DMS53 treated with DMSO at 0.1 percent for 48 hours (cell line): Measurements from ENCODE around the gene CHMP1A.
"Not testable (repeated sequence)": the region's sequence is repeated elsewhere in the genome, so short reads cannot be mapped to it uniquely, and the experiment has no call there.

Source experiments
- DNase-seq: peaks from one replicate; lab custom pipeline; 2025; ENCODE audit not compliant: unreplicated experiment; lab: John Stamatoyannopoulos, UW

Gene CHMP1A

DNA sequence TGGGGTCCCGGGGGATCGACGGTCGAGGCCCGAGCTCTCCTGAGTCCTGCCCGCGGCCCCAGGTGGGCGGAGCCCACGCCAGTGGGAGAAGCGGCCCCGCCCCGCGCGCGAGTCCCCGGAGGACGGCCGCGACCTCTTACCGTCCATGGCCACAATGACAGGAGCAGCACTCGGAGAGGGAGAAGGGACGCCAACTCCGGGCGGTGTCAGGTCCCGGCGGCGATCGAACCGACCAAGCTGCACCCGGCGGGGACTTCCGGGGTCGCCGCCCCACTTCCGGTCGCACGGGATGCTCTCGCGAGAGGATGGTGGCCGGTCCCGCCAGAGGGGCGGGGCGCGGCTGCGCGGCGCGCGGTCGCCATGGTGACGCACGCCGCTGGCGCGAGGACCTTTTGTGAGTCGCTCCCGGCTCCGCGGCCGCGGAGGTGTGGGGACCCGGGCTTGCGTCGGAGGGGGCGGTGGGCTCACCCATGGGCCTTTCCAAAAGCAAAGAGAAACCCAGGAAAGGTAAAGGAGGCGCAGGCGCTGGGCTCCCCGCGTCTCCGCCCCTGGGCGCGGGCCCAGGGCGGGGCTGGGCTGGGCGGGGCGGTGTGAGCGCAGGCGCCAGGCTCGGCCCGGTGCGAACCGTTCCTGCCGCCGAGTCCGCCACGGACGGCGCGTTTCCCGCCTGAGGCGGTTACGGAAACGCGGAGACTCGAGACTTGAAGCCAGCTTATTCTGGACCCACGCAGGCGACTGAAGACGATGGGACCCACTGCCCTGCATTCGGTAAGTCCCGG lies at the start of gene CHMP1A, which contains the start of gene SPATA33:
Gene CHMP1A, minus strand, starts transcription at position 267 of the 779 bp plus-strand sequence. Its CDS starts 120 bp downstream, at position 147.
Gene SPATA33, plus strand, starts transcription at position 395 of the 779 bp plus-strand sequence. Its CDS starts 76 bp downstream, at position 471.
- DNase-seq: peak; percentile 29

DNA sequence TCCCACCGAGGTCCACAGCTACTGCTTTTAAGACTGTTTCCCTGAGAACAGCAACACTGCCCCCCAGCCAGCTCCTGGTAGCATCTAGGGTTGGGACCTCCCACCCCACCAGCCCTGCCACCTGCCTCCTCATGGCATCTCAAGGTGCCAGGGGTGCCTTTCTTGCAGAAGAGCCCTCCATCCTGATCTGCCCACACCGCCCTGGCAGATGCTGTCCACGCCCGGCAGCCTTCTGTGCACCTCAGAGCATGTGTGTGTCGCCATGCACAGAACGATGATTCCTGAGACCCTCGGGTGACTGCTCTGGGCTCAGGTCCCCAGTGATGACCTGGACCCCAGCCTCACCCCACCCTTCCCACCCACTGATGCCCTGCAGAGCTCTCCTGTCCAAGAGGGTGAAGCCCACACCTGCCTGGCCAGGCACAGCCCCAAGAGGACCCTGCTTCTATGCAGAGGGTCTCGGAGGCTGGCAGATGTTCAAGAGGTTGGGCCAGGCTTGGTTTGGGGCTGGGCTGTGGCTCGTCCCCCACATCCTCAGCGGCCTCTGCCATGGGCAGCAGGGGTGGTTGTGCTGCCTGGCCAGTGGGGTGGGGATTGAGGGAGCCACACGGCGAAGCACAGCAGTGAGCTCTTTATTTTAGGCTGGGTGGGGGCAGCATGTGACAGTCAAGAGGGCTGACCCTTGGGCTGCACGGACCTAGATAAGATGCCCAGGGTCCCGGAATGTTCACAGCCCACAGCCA lies 49.2 kb upstream of the CHMP1A start:
- no peak for DNase-seq

DNA sequence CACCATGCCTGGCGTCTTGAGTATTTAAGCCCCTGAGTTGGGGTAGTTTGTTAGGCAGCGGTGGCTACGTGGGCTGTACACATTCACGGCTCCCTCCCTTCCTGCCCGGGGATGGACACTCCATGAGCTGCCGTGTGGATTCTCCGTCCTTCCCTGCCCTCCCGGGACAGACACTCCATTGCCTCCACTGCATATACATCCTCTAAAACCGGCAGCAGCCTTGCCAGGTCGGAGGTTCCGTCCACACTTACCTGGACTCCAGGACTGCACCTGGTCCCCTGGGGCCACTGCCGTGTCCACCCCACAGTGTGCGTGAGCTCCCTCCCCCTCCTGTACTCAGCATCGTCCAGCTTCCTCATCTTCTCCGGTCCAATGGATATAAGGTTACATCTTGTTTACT lies 47.5 kb upstream of the CHMP1A start:
- DNase-seq: no peak

DNA sequence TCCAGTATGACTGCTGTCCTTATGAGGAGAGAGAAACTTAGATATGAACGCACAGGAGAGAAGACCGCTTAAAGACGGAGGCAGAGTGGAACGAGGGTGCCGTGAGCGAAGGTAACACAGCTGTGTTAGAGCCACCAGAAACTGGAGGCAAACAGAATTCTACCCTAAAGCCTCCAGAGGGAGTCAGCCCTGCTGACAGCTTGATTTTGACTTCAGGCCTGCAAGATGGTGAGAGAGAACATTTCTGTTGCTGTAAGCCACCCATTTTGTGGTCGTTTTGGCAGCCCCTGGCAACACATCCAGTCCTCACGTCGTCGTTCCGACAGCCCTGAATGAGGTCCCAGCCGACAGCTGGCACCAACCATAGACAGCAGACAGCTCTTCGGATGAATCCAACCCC lies 46.8 kb upstream of the CHMP1A start:
- DNase-seq: no peak

DNA sequence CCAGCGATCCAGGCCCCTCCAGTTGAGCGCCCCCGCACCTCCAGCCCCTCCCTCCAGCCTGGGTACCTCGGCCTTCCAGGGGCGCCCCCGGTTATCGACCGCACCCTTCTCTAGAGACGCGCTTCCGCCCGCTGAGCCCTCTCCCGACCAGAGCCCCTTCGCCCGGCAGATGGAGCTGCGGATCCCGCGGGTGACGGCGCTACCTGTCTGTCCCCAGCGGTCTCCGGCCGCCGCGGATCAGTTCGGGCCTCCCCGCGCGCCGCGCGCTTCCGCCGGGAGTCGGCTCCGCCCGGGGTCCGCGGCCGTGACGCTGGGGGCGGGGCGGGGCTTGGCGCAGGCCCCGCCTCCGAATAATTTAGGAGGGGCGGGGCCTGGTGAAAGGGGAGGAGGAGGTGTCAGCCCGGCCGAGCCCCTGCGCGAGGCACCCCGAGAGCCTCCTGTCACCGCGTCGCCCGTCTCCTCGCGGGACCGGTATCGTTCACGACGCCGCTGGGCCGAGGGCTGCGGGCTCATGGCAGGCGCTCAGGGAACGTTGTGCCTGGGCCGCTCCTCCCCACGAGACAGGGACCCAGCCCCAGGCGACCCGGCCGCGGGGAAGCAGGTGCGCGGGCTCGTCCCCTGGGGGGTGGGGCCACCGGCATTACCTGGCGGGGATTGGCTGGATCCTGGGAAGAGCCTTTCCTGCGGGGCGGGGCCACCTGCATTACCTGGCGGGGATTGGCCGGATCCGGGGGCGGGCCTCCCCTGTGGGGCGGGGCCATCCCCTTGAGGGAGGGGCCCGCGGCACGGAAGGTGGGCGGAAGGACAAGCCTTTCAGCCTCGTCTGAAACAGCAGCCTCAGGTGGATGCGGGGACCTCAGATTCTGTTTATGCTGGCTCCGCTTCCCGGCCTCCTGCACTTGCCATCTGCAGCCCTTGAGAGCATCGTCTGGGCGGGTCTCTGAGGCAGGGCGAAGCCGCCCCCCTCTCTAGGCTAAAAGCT lies 44.2 kb upstream of the CHMP1A start, which contains the start of gene SPATA2L:
Gene SPATA2L, minus strand, starts transcription at position 281 of the 982 bp plus-strand sequence. CDS start 473 bp downstream, outside the sequence.
- peak; percentile 84 for DNase-seq

DNA sequence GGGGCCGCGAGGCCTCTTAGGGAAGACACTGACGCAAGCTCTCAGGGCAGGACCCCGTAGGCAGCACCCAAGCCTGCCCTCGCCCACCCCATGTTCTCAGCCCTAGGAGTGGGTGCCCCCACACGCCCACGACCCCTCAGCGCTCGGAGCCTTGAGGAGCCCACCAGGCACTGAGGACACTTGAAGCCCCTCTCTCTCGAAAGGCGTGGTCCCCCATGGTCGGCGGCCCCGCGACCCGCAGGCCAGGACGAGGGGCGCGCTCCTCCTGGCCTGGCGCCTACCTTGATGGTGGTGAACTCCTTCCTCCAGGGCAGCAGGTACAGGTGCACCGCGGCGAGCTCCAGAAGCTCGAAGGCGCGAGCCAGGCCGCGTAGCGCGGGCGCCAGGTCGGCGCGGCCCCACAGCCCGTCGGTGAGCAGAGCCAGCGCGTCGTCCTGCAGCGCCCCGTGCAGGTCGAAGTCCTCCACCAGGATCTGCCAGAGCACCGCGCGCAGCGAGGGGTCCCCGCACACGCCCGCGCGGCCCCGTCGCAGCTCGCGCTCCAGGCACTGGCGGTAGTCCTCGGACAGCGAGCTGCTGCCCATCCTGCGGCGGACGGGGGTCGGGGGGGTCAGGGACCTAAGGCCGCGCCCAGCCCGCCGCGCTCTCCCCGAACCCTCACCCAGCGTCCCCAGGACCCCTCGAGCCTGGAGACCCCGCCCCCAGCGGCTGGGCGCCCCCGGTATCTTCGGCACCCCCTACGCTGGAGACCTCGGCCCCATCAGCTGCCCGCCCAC lies 43.3 kb upstream of the CHMP1A start:
- DNase-seq: peak; percentile 26

DNA sequence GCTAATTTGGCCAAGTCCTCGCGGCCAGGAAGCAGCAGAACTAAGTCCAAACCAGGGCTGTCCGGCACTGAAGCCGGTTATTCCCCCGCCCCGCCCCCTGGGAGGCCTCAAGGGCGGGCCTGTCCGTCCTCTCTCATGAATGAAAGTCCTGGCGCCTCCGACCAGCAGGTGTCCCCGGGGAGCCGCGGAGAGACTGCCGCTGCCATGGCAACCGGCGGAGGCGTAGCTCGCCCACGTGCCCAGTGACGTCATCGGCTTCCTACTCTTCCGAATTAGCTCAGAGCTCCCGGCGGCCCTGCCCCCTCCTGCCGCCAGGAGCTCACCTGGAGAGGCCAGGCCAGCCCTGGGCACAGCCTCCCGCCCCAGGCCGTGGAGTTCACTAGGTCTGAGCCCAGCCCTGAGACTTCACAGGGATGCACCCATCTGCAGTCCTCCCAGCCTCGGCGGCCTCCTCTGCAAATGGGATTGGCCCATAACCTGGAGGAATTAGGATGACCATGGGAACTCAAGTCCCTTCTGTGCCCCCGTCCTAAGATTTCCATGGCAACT lies 42.7 kb upstream of the CHMP1A start:
- peak; percentile 96 for DNase-seq

DNA sequence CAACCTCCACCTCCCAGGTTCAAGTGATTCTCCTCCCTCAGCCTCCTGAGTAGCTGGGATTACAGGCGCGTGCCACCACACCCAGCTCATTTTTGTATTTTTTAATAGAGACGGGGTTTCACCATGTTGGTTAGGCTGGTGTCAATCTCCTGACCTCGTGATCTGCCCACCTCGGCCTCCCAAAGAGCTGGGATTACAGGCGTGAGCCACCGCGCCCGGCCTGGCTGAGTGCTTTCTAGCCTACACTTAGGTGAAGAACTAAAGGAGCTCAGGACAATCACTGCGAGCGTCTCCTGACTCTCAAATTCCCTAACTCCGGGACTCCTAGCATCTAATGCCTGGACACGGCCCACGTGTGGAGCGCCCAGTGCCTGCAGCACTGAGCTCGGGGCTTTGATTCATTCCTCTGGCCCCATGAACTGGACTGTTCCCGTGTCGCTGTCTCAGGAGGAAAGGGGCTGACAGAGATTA lies 42.2 kb upstream of the CHMP1A start:
- DNase-seq: not testable (repeated sequence)

DNA sequence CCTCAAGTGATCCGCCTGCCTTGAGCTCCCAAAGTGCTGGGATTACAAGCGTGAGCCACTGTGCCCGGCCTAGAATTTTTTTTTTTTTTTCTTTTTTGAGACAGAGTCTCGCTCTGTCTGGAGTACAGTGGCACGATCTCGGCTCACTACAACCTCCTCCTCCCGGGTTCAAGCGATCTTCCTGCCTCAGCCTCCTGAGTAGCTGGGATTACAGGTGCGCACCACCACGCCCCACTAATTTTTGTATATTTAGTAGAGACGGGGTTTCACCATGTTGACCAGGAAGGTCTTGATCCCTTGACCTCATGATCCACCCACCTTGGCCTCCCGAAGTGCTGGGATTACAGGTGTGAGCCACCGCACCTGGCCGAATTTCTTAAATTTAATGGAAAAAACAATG lies 41.2 kb upstream of the CHMP1A start:
- not testable (repeated sequence) for DNase-seq

DNA sequence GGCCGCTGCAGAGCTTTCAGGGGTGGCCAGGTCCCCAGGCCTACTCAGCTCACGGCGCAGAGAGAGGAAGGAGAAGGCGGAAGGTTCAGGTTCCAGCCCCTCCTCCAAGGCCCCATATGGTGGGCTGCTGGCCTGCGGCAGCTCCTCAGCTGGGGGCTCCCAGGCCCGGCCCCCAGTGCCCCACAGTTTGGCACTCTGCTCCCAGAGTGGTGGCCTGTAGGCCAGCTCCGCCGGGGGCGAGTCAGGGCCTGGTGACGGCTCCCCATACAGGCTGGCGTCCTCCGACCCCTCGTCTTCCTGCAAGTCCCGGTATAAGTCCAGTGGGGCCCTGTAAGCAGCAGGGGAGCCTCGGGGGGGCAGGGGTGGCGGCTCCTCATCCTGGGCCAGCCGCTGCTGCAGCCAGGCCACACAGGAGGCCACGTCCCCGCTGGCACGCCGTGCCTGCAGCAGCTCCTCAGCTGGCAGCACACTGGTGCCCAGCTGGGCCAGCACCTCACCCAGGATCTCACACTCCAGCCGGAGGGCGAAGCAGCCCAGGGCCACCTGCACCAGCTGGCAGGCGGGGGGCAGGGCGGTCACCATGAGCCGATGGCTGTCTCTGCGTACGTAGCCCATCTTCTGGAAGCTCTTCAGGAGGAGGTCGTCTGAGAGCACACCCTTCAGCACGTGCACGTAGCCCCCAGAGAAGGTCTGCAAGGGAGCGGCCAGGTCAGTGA lies 40.3 kb upstream of the CHMP1A start:
- DNase-seq: no peak

DNA sequence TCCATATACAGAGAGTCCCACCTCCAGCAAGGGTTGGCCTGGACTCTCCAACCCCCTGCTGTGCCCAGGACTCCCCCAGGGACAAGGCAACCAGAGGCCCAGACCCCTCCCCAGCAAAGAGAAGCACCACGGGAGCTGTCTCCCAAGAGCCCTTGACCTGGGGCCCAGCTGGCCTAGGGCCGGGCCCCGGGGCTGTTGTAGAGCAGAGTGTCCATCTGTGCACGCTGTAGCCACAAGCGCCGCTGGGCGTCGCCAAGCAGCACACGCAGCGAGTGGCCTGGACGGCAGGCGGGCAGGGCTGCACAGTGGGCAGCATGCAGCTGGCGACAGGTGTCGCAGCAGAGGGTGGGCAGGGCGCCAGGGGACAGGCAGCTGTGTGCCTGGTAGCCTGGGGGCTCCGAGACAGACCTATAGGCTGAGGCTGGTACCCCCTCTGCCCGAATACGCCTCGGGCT lies 39.7 kb upstream of the CHMP1A start:
- no peak for DNase-seq

DNA sequence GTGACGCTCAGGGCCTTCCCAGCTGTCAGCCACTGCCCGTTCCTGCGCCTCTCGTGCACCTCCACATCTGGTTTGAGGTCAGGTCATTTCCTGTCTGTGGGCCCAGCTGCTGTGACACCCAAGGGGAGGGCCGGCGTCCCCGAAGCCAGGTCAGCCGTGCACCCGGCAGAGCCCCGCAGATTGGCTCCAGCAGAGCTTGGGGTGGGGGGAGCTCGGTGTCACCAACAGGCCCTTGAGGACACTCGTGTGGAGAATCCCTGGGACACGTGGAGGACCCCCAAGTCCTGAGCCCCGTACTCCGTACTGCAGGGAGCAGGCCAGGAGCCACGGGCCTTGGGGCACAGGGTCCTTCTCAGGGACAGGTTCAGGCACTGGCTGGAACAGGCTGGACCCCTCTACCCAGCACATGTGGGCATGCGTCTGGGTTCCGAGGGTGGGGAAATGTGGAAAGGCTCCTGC lies 39.2 kb upstream of the CHMP1A start:
- no peak for DNase-seq

DNA sequence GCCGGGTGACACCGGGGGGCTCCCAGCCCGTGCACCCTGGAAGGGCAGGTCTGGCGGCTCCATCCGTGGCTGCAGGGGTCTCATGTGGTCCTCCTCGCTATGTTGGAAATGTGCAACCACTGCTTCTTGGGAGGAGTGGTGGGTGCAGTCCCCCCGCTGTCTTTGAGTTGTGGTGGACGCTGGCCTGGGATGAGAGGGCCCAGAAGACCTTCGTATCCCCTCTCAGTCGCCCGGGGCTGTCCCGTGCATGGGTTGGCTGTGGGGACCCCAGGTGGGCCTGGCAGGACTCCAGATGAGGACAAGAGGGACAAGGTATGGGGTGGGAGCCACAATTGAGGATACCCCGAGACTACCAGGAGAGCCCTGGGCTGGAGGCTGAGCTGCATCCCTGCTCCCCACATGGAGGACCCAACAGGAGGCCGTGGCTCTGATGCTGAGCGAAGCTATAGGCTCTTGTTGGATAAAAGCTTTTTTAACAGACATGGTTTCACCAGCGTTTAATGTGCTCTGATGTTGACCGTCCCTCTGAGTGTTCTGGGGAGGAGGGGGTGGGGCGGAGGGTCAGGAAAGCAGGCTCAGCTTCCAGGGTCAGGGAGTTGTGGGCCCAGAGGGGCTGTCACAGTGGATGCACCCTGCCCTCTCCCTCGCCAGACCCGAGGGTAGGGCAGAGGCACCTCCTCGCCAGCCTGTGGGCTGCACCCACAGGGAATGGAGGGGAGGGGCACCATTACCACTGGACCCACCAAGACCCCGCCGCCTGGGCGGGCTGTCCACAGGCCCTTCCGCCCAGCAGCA lies 38.6 kb upstream of the CHMP1A start:
- DNase-seq: no peak

DNA sequence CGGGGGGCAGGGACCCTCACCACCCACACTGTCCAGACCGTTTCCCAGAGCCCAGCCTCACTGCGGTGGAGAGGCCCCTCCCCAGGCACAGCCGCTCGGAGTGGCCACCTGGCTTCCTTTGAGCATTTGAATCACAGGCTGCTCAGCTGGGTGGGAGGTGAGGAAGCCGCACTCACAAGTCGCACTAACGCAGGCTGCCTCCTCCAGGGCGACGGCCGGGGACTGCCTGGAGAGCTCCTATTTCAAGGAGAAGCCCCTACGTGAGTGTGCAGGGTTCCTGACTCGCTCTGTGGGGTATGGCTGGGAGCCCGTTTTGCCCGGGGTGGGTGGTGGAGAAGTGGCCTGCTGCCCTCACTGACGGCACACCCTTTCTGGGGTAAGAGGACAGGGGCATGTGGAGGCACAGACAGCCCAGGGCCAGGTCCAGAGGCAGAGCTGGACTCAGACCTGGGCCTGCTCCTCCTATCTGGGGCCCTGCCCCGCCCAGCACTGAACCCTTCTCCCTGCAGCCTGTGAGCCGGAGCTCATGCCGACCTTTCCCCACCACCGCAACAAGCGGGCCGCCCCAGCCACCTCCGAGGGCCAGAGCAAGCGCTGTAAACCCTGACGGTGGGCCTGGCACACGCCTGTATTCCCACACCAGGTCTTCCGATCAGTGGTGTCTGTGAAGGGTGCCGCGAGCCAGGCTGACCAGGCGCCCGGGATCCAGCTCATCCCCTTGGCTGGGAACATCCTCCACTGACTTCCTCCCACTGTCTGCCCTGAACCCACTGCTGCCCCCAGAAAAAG lies 37.8 kb upstream of the CHMP1A start:
- DNase-seq: no peak

DNA sequence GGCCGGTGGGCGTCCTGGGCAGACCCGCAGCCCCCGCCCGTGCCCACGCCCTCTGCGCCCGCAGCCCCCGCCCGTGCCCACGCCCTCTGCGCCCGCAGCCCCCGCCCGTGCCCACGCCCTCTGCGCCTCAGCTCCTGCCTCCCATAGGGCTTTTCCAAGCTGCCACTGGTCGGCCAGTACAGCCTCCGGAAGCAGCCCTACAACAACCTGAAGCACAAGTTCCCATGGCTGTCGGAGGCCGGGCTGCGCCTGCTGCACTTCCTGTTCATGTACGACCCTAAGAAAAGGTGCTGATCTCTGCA lies 37.2 kb upstream of the CHMP1A start:
- not testable (repeated sequence) for DNase-seq

DNA sequence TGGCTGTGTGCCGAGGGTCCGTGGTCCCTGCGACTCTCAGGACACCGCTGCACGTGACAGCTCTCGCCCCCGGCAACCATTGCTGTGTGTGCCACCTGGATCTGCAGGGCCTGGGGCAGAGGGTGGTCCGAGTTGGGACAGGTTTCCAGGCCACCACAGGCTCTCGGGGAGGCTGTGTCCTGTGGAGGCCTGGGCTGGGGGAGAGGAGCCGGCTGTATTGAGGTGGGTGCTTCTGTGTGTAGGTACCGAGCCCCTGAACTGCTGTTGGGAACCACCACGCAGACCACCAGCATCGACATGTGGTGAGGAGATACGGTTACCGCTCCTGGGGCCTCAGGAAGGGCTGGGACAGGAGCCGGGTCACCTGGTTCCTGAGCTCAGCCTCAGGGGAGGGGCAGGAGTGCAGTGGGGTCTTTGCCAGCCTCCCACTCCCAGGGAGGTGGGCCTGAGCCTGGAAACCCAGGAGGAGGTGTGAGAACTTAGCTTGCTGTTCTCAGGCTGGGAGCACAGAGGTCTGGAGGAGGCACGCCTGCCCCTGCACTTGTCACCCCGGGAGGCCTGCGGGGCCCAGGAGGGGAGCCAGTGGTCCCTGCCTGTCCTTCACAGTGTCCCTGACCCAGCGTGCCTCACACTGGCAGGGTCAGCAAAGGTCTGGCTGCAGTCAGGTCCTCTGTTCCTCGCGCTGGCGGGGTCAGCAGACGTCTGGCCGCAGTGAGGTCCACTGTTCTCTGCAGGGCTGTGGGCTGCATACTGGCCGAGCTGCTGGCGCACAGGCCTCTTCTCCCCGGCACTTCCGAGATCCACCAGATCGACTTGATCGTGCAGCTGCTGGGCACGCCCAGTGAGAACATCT lies 36.6 kb upstream of the CHMP1A start:
- no peak for DNase-seq
